CD4-positive, alpha-beta T cell treated with Interleukin-15 for 1 hour (primary cell): ENCODE measurements around the gene B4GALT7.
"Not testable (repeated sequence)": the region's sequence is repeated elsewhere in the genome, so short reads cannot be mapped to it uniquely, and the experiment has no call there.

ENCODE experiments used
- DNase-seq: peaks from one replicate; pipeline ENCODE4 v3.0.0-alpha.2; 2020

B4GALT7 gene

DNA sequence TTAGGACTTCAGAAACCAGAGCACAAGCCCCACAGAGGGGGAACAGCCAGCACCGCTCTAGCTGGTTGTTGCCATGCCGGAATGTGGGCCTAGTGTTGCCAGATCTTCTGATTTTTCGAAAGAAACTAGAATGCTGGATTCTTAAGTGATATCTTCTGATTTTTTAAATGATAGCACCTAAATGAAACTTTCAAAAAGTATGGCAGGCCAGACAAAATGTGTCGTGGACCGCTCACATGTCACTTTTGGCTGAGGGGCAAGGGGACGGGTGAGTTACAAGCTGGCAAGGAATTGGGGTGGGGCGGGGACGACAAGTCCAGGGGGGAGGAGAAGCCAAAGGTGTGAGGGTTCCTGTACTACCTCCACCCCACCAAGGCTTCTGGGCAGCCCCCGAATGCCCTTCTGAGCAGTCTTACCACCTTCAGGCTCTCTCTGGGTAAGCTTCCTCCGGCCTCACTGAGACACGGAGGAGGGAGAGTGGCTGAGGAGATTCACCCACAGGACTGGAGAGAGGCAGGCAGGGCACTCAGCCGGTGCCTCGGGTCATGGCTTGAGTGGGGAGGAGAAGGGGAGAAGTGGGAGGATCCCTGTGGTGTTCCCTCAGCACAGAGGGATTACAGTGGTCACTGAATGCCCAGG is 10.3 kb downstream of the B4GALT7 start:
- DNase-seq: no peak

DNA sequence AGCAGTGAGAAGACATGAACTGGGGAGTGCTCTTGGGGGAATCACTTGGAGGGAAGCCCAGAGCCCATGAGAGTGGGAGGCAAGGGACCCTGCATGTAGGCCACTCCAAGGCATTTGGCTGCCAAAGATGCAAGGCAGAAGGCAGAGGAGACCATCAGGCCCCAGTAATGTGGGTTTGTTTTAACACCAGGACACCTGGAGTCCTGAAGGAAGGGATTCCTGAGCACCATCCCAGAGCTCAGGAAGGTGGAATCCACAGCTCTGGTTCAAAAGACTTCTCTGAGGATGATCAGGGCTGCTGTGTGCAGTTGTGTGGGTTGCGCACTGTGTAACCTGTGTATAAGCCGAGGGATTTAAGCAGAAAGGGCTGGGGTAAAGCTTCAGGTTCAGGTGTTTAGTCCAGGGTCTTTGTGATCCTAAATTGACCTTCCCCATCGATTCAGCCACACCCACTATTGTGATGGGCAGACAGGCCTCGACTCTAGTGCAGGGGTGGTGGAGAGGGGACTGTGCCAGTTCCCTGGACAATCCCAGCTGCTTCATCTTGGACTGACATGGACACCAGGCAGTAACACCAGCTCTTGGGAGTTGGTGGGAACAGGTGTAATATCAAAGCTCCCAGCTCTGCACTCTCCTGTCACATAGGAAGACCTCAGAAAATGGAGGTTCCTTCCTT is 11.0 kb downstream of the B4GALT7 start:
- no peak for DNase-seq

DNA sequence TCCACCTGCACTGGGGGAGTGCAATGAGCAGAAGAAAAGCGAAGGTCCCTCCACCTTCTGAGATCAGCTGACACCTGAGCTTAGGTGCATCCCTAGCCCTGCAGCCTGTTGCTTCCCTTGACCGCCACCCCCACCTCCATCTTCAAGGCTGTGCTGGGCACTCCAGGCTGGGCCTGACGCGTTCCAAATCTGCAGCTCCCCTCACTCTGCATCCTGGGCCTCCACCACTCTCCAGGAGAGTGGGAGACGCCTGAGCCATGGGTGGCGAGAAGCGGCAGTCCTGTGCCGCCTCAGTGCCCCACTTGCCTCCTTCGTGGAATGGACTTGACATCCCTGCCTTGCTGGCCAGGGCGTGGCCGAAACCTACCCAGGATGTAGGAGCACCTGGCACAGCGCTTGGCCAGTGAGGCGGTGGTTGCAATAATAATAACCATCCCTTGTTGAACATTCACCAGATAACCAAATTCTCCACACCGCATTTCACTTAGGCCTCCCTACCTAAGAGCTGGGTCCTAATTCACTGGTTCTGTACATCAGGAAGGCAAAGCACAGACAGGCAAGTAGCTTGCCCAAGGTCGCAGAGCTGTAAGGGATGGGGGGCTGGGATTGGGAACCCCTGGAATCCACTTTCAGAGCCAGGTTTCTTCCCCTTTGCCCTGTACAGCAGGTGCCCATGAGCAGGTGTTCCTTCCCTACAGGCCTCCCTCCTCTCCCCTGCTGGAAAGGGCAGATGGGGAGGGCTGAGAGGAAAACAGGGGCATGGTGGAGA is 11.7 kb downstream of the B4GALT7 start:
- no peak for DNase-seq

DNA sequence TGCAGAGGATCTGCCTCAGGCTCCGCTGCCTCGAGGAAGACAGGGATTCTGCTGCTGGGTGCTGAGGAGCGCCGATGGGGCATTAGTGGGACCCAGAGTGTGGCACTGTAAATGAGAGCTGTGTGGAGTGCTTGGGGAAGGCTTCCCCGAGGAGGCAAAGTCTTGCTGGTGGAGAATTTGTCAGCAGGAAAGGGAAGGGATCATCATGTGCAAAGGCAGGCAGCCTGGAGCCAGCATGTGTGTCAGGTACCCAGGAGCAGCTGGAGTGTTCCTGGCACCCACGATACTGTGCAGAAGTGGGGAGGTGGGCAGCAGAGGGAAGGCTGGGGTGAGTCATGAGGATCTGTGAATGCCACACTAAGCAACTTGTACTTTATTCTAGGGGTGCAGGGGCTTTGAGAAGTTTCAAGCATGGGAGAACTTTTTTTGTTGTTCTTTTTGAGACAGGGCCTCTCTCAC is 12.3 kb downstream of the B4GALT7 start:
- DNase-seq: no peak

DNA sequence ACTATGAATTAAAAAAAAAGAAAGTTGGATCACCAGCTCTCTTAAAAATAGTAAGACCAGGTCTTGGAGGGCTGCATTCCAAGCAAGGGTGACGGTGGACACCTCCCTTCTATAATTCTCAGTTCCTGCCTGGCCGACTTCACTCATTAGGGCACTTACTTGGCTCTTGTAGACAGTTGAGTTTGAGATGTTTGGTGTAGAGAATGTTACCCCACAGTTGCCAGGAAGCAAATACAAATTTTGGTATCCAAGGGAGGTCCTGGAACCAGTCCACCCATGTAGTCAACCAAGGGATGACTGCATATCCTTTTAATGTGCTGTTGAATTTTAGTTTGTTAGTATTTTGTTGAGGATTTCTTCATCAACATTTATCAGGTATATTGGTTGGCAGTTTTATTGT is 20.6 kb downstream of the B4GALT7 start:
- DNase-seq: no peak

DNA sequence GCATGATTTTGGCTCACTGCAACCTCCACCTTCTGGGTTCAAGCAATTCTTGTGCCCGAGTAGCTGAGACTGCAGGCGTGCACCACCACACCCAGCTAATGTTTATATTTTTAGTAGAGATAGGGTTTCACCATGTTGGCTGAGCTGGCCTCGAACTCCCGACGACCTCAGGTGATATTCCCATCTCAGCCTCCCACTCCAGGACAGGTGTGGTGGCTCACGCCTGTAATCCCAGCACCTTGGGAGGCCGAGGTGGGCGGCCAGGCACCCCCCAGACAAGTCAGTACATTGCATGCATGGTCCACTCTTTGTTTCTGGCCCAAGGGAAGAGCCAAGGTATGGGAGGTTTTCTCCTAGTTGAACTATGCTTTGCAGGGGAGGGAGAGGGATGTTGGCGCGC is 24.2 kb downstream of the B4GALT7 start:
- DNase-seq: not testable (repeated sequence)

DNA sequence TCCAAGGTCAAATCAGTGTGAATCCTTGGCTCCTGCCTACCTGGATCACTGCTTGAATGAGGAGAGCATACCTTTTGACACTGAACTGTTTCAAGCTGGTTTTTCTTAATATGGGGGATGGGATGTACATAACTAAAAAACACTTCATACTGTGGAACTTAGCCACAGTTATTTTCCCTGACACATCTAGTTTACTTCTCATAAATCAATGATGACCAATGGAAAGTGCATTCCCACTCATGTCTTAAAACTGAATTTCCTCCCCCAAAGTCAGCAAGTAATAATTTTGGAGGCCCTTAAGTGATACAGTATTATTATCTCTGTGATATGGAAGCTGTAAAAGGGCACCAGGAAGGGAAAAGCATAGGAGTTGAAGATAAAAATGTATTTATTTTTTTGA is 30.3 kb downstream of the B4GALT7 start:
- DNase-seq: not testable (repeated sequence)

DNA sequence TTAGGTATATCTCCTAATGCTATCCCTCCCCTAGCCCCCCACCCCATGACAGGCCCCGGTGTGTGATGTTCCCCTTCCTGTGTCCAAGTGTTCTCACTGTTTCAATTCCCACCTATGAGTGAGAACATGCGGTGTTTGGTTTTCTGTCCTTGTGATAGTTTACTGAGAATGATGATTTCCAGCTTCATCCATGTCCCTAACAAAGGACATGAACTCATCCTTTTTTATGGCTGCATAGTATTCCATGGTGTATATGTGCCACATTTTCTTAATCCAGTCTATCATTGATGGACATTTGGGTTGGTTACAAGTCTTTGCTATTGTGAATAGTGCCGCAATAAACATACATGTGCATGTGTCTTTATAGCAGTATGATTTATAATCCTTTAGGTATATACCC is 35.0 kb downstream of the B4GALT7 start:
- DNase-seq: not testable (repeated sequence)

DNA sequence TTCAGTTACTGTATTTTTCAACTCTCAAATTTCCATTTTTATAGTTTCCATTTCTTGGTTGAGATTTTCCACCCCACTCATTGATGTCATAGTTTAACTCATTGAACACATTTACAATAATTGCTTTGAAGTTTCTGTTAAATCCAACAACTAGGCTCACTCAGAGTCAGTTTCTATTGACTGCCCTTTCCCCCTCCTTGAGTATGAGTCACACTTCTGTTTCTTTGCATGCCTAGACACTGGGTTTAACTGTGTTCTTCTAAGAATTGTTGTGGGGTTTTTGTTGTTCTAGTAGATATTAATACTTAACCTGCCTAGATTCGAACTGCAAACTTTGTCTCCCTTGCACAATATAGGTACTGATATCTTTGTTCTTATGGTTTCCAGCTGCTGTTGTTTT is 45.5 kb downstream of the B4GALT7 start:
- DNase-seq: not testable (repeated sequence)

DNA sequence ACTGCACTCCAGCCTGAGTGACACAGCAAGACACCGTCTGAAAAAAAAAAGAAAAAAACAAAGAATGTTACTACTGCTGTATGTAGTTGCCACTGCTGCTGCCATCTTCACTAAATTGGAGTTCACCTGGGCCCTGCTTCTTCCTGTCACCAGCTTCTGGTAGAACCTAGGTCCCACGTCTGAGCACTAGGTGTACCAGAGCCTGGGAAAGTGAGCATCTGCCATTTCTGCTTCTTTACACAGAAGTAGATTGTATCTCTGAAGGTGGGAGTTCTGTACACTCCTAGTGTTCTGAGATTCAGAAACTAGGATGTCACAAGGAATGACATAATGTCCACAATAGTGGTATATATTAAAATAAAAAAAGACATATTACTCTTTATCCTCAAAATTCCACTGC is 51.3 kb downstream of the B4GALT7 start:
- not testable (repeated sequence) for DNase-seq

DNA sequence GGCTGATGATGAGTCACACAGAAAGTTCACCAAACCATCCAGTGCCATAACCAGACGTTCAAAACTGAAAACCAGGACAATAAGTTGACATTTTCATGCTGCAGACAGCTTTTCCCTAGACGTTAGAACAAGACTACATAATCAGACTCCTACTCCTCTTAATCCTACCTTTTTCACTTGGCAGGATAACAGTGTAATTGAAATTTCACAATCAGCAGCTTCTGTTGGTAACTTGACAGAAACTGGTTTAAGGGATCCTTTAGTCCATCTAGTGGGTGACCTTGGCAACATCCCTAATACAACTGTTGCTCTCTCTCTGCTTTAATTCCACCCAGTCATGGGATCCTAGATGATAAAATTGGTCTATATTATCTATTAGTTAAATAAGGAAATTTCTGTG is 57.9 kb downstream of the B4GALT7 start:
- not testable (repeated sequence) for DNase-seq

DNA sequence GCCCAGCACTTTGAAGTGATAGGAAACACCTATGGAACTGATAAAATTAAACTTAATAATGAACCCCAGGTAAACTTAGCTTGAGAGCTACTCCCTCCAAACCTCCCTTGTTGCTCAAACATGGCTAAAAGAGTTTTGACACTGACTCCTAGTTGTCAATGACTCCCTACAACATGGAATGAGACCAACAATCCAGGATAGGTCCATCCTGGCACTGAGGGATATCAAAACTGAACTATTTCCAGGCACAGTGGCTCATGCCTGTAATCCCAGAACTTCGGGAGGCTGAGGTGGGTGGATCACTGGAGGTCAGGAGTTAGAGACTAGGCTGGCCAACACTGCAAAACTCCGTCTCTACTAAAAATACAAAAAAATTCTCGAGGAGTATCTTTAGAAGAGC is 58.6 kb downstream of the B4GALT7 start:
- not testable (repeated sequence) for DNase-seq
